ENCODE results near the gene IFNA1.
"Not testable (repeated sequence)": the region's sequence is repeated elsewhere in the genome, so short reads cannot be mapped to it uniquely, and the experiment has no call there.

The IFNA1 gene

DNA sequence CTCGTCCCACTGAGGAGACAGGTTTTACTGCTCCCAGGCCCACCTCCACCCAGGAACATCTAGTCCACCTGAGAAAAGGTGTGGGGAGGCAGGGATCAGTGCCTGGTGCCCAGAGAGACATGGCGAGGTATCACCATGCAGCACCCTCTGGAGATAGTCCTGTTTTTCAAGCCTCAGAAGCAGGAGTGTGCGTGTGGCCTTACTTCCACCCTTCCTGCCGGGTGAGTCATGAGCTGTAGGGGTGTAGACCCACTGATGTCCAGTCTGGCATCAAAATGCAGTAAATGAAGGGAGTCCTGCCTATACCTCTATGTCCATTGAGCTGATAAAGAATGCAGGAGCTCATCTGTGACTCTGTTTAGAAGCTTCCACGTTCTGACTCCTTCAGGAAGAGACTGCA is 9.1 kb downstream of the IFNA1 start:
- not testable (repeated sequence) for DNase-seq

DNA sequence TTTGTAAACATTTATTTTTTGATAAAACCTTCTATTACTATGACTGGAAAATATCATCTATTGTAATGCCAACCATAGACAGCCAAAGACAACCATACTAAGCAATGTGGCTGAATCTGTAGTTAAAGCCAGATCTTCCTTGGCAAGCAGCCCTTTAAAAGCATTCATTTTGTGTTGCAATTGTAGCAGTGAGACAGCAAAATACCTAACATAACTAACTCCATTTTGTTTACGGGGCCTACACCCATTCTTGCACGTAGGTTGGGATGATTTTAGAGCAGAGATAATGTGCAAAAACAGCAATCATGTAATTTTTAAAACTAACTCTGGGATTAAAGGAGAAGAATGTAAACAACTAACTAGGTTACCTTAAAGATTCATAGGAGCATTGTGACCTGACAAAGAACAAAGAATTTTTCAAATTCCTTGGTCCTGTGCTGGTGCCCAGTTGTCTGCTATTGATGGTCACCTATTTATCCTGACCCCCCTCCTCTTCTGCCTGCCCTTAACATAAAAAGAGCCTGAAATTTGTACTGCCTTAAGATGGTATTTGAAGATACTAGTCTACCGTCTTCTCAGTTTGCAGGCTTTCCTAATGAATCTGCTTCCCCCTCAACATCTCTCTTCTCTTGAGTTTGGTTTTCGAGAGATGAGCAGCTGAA is 10.6 kb downstream of the IFNA1 start:
- DNase-seq: no peak

DNA sequence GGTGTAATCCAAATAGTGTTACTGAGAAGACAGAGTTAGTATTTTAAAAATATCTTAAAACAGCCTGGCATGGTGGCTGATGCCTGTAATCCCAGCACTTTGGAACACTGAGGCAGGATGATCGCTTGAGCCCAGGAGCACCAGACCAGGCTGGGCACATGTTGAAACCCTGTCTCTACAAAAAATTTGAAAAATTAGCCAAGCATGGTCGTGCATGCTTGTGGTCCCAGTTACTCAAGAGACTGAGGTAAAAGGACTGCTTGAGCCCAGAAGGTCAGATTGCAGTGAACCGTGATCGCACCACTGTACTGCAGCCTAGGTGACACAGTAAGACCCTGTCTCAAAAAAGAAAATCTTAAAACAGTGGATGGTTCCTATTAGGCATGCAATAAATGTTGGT is 12.4 kb downstream of the IFNA1 start:
- no peak for DNase-seq

DNA sequence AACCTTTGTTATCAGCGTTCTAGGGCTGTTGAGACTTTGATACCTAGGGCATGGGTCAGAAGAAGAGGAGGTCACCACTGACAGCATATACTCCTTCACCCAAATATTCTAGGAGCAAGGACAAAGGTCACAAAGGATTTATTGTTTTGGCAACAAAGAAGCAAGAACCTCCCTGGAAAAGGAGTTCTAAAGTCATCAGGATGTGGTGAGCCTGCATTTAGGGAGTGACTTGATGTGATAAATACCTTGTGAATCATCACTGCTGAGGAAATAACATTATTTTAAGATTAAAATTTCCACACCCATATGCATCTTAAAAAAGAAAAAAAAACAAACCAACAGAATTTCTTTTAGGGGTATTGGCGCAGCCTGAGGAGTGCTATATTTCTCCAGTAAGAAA is 13.9 kb downstream of the IFNA1 start:
- no peak for DNase-seq

- no peak for DNase-seq
Measured at GRCh38 chr9:21455320-21455719, 15.1 kb downstream of the IFNA1 start.

DNA sequence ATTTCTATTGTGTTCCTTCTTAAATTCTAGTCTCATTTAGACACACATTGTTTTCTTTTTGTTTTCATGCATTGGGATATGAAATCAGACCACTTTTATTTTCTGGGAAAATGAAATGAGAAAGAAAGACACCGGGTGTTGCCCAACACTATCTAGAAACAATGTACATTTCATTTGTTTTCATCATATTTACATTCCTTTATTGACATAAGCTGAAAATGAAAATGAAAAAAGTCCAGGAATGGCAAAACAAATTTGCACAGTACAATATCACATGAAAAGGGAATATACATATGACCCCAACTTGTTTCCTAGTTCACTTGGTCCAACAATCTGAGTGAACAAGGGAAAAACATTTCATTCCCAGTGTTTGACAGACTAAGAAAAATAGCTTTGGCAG is 21.1 kb downstream of the IFNA1 start:
- DNase-seq: no peak

- DNase-seq: no peak
Measured at GRCh38 chr9:21465138-21465537, 24.9 kb downstream of the IFNA1 start.

DNA sequence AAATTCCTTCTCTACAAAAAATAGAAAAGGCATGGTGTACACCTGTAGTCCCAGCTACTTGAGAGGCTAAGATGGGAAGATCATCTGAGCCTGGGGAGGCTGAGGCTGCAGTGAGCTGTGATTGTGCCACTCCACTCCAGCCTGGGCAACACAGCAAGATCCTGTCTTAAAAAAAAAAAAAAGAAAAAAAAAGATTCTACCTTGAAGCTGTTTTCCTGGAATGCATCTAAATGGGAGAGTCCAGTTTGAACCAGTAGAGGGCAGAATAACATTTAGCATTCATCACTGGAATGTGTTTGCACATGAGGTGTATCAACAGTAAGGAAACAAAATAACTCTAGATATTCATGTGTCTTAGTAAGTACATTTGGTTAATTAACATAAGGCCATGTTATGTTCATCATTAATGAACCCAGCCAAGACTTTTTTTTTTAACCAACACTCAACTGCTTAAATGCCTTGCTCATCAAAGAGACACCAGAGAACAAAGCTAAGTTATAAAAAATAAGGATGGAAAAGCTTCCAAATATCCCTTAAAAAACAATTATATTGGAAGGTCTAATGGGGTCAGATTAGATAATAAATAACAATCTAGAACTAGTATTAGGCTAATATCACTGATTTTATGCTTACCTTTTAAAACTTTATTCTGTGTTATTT is 25.8 kb downstream of the IFNA1 start:
- no peak for DNase-seq

- no peak for DNase-seq
Measured at GRCh38 chr9:21470126-21470525, 29.9 kb downstream of the IFNA1 start.

DNA sequence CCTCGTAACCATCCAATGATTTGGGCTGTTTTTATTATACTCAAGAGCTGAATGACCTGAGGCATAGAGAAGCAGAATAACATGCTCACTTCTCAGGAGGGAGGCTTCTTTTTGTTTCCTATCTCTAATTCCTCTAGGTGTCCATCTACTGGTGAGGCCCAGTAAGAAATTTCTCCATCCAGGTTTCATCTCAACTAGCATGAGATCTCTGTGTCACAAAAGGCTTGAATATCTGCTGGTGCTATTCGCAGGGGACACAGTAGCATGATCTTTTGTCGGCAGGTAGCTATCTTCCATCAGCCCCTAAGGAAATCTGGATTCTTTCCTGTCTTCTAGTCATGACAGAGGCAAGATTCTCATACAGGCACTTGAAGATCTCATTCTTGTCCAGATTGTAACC is 33.0 kb downstream of the IFNA1 start:
- no peak for DNase-seq

DNA sequence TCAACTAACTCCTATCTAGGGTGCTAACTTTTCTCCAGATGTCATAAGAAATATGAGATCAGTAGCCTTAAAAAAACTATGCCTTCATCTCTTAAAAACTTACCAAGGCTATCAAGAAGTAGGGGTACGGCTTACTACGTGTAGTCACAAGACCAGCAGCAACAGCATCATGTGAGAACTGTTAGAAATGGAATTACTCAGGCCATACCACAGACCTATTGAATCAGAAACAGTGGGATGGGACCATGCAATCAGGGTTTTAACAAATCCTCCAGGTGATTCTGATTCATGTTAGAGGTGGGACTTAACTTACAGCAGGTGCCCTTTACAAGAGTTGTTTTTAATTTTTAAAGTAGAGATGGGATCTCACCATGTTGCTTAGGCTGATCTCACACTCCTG is 37.2 kb downstream of the IFNA1 start:
- no peak for DNase-seq

GRCh38 chr9:21479152-21479702 is 39.0 kb downstream of the IFNA1 start:
- no peak for DNase-seq

DNA sequence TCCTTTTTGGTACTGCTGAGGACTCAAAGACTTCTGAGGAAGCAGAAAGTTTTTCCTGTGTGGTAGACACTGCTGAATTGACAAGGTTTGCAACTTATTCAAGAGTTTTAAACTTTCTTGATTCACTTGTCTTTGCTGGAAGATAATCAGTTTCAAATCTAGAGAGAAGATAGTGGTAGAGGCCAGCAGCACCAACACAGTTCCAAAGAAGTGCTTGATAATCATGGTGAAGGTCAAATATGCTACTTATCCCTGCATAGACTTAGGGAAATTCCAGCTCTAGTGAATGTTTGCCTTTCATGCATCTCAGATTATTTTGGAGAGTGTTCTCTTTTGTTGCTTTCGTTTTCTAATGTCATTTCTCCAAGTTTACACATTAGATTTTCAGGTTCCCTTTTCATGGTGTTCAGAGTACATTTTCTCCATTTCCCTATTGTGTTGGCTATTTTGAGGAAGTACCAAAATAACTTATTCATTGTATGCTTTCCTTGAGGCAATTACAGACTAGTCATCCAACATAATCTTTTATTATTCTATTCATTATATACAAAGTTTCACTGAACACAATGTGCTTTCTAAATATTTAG is 41.3 kb downstream of the IFNA1 start:
- no peak for DNase-seq

DNA sequence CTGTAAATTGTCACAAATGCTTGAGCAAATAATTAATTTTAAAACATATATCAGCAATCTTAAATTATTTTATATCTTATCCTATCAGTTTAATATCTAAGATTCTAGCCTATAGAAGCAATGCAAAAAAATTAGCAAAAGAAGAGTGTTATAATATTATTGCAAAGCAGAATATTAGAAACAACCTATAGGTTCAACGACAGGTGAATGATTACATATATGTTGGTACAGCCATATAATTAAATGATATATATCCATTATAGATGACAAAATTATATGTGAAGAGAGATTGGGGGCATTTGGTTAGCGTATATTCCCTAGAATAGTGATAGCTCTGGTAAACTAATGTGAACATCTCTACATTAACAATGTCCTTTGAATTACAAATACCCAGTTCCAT is 42.0 kb downstream of the IFNA1 start, which contains the start of gene IFNE:
IFNE (minus strand) TSS at position 101 of the 400 bp plus-strand sequence. CDS start 619 bp downstream, outside the sequence.
- DNase-seq: no peak
